Activated naive CD4-positive, alpha-beta T cell treated with anti-CD3 and anti-CD28 coated beads, Interleukin-2, amount 50 U/mL, for 24 hours (primary cell): ENCODE results near the gene IL1RAP.
A peak's percentile ranks its signal among the peaks of the same experiment; 100 is the strongest.
"Not testable (repeated sequence)": the region's sequence is repeated elsewhere in the genome, so short reads cannot be mapped to it uniquely, and the experiment has no call there.

Experiments
- H3K27ac Mint-ChIP-seq: one replicate; pipeline ENCODE4 v1.8.0; 2021; ENCODE audit warnings: mild to moderate bottlenecking, mixed read lengths
- H3K27me3 Mint-ChIP-seq: one replicate; pipeline ENCODE4 v1.8.0; 2021; ENCODE audit warnings: mixed read lengths
- H3K36me3 Mint-ChIP-seq: one replicate; pipeline ENCODE4 v1.8.0; 2021; ENCODE audit warnings: mixed read lengths
- H3K4me1 Mint-ChIP-seq: one replicate; pipeline ENCODE4 v1.8.0; 2021; ENCODE audit warnings: mixed read lengths
- H3K4me3 Mint-ChIP-seq: one replicate; pipeline ENCODE4 v1.8.0; 2021; ENCODE audit warnings: mild to moderate bottlenecking, mixed read lengths
- H3K9me3 Mint-ChIP-seq: one replicate; pipeline ENCODE4 v1.8.0; 2021; ENCODE audit warnings: mixed read lengths

The IL1RAP gene

GRCh38 chr3:190513409-190514370 lies at the start of gene IL1RAP:
Gene IL1RAP, plus strand, starts transcription at chr3:190514085. Its CDS starts 50,205 bp downstream, at chr3:190564290.
- H3K4me1 Mint-ChIP-seq = peaks cover 46% of the 10 kb centered on the region
- H3K9me3 Mint-ChIP-seq = no peaks in the 10 kb centered on the region
- peak within 1 kb of the TSS; percentile 86 for H3K27ac Mint-ChIP-seq
- peaks cover 5% of the 10 kb centered on the region for H3K36me3 Mint-ChIP-seq
- H3K4me3 Mint-ChIP-seq = peak within 1 kb of the TSS; percentile 91
- no peaks in the 10 kb centered on the region for H3K27me3 Mint-ChIP-seq

DNA sequence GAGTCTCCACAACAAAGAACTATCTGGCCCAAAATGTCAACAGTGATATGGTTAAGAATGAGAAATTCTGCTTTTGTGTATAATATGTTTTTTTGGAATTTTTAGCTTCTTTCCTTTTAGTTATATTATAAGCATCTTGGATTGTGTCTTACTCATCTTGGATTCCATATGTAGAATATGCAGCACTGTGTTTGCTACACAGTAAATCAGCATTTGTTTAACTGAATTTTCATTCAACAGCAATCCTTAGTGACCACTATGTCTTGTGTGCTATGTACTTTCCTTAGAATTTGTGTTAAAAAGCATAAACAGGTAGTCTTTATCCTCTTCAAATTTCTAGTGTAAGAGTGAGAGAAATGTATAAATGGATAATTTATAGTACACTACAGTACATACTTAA lies 46.0 kb upstream of the IL1RAP start:
- Mint-ChIP-seq H3K27me3 (peaks cover 12% of the 10 kb centered on the region), H3K36me3 (peaks cover 2% of the 10 kb centered on the region), H3K27ac (no peak overlapping the region), H3K4me1 (no peaks in the 10 kb centered on the region), H3K4me3 (no peak overlapping the region), H3K9me3 (peaks cover 15% of the 10 kb centered on the region)

GRCh38 chr3:190473261-190473660 lies 40.6 kb upstream of the IL1RAP start:
- H3K27me3 Mint-ChIP-seq, H3K36me3 Mint-ChIP-seq, H3K4me3 Mint-ChIP-seq, H3K27ac Mint-ChIP-seq, H3K4me1 Mint-ChIP-seq: not testable (repeated sequence)
- peaks cover 15% of the 10 kb centered on the region for H3K9me3 Mint-ChIP-seq

GRCh38 chr3:190481779-190482178 lies 32.1 kb upstream of the IL1RAP start:
- H3K9me3 Mint-ChIP-seq = no peaks in the 10 kb centered on the region
- H3K27ac Mint-ChIP-seq = no peak overlapping the region
- no peaks in the 10 kb centered on the region for H3K36me3 Mint-ChIP-seq
- peaks cover 3% of the 10 kb centered on the region for H3K4me1 Mint-ChIP-seq
- no peak overlapping the region for H3K4me3 Mint-ChIP-seq
- peaks cover 1% of the 10 kb centered on the region for H3K27me3 Mint-ChIP-seq

- Mint-ChIP-seq H3K4me3 (no peak overlapping the region), H3K27me3 (peaks cover 17% of the 10 kb centered on the region), H3K4me1 (peaks cover 3% of the 10 kb centered on the region), H3K36me3 (no peaks in the 10 kb centered on the region), H3K9me3 (no peaks in the 10 kb centered on the region), H3K27ac (no peak overlapping the region)
Measured at GRCh38 chr3:190485830-190486532, 27.9 kb upstream of the IL1RAP start.

DNA sequence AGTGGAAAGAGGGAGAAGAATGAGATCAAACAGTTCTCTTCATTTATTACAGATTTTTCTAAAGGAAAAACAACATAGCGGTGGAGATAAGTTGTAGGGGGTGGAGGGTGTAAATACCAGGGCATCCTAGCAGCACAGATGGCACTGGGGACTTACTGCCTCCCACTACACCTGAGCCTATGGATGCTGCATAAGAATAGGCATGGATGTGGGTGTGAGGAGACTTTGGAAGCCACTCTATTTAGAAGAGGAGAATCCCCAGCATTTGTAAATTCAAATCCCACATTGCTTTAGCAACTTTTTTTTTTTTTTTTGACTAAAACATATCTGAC lies 27.4 kb upstream of the IL1RAP start:
- no peak overlapping the region for H3K27ac Mint-ChIP-seq
- H3K4me3 Mint-ChIP-seq = no peak overlapping the region
- peaks cover 17% of the 10 kb centered on the region for H3K27me3 Mint-ChIP-seq
- H3K4me1 Mint-ChIP-seq = peaks cover 8% of the 10 kb centered on the region
- H3K36me3 Mint-ChIP-seq = no peaks in the 10 kb centered on the region
- H3K9me3 Mint-ChIP-seq = no peaks in the 10 kb centered on the region

DNA sequence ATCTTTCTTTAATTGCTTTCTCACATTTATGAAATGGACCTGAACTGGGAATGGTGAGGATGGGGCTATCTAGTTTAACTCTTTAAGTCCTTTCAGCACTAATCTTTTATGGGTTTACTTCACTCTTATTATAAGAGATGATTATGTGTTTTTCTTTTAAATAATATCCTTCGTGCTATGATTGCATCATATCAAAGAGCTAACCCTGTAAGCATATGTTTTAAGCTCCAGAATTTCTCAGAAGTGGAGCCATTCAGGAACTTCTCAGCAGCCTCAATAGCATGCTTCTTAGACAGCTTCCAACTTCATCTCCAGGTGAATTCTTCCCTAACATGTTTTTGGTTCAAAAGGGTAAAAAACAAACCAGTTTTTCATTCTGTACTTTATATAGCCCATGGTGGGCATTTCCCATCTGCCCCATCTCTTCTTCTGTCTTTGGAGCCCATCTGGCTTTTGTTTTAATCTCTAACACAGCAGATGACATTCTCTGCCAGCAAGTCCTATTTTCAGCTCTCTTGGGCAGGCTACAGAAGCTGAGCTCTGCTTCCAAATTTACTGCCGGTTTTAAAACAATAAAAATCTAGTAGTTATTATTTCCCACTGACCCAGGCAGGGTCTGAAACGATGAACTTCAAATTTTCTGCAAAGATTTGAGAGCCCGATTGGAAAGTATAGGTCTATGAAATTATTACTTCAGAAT lies 26.8 kb upstream of the IL1RAP start:
- H3K4me3 Mint-ChIP-seq = no peak overlapping the region
- H3K4me1 Mint-ChIP-seq = peaks cover 14% of the 10 kb centered on the region
- H3K9me3 Mint-ChIP-seq = no peaks in the 10 kb centered on the region
- no peaks in the 10 kb centered on the region for H3K36me3 Mint-ChIP-seq
- H3K27ac Mint-ChIP-seq = no peak overlapping the region
- H3K27me3 Mint-ChIP-seq = peaks cover 17% of the 10 kb centered on the region

DNA sequence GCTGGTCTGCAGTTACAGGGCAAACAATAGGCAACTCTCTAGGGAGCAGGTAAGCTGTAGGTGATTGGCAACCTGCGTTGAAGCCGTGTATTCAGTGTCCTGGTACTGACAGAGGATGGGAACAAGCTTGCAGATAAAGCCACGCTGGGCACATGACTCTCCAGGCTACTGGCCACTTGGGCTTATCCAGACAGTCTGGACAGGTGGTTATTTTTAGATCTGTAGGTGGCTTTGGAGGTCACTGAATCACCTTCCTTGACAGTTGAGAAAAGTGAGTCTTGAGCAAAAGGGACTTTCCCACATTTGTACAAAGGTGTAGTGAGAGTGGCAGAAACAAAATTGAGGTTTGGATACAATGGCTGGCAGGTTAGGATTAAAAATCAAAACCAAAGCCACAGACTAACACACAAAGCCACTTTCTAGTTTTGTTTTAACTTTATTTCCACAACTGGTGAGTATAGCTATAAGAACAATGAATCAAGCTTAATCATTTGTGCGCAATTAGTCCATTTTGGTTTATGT lies 22.3 kb upstream of the IL1RAP start:
- Mint-ChIP-seq H3K9me3 (no peaks in the 10 kb centered on the region), H3K36me3 (no peaks in the 10 kb centered on the region), H3K27me3 (peaks cover 17% of the 10 kb centered on the region), H3K4me1 (peaks cover 17% of the 10 kb centered on the region), H3K27ac (no peak overlapping the region), H3K4me3 (no peak overlapping the region)

- Mint-ChIP-seq H3K27me3 (peaks cover 18% of the 10 kb centered on the region), H3K36me3 (no peaks in the 10 kb centered on the region), H3K9me3 (no peaks in the 10 kb centered on the region), H3K4me1 (peaks cover 17% of the 10 kb centered on the region), H3K27ac (peak overlapping the region; percentile 1), H3K4me3 (no peak overlapping the region)
Measured at GRCh38 chr3:190492129-190492528, 21.8 kb upstream of the IL1RAP start.

- H3K4me1 Mint-ChIP-seq = peaks cover 17% of the 10 kb centered on the region
- peaks cover 16% of the 10 kb centered on the region for H3K27me3 Mint-ChIP-seq
- H3K27ac Mint-ChIP-seq = peak overlapping the region; percentile 46
- H3K9me3 Mint-ChIP-seq = no peaks in the 10 kb centered on the region
- no peak overlapping the region for H3K4me3 Mint-ChIP-seq
- no peaks in the 10 kb centered on the region for H3K36me3 Mint-ChIP-seq
Measured at GRCh38 chr3:190492966-190493365, 20.9 kb upstream of the IL1RAP start.

DNA sequence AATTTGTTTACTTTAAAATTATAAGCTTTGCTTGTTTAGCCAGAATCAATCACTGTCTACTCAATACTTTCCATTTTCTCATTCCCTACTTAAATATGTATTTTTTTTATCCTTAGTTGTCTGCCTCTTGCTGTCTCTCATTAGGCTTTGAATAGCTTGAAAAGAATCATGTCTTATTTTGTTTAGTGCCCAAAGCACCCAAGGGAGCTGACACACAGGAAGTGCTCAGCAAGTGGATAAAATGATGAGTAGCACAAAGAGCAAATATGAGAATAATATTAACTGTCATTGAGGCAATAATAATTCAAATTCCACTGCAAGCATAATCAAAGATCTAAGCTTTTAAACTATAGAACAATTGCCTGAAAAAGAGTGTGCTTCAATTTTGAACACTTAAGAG lies 19.0 kb upstream of the IL1RAP start:
- peaks cover 9% of the 10 kb centered on the region for H3K27me3 Mint-ChIP-seq
- H3K36me3 Mint-ChIP-seq = no peaks in the 10 kb centered on the region
- no peak overlapping the region for H3K4me3 Mint-ChIP-seq
- no peaks in the 10 kb centered on the region for H3K9me3 Mint-ChIP-seq
- H3K4me1 Mint-ChIP-seq = peaks cover 17% of the 10 kb centered on the region
- no peak overlapping the region for H3K27ac Mint-ChIP-seq

DNA sequence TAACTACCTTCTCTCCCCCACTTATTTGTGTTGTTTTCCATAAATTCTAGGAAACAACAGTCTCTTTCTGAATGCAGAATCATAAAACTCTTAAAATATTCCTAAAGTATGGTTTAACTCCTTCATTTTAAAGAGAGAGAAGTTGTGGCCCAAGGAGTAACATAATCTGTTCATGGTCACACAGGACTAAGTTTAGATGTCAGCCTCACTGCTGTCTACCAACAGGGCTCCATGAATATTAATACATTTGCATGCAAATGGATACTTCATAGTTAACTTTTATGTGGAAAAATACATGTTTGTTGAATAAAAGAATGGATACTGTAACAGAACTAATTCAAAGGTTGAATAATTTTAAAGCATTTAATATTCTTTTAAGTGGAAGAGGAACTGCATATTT lies 18.5 kb upstream of the IL1RAP start:
- no peaks in the 10 kb centered on the region for H3K9me3 Mint-ChIP-seq
- no peaks in the 10 kb centered on the region for H3K36me3 Mint-ChIP-seq
- peaks cover 9% of the 10 kb centered on the region for H3K27me3 Mint-ChIP-seq
- H3K4me3 Mint-ChIP-seq = no peak overlapping the region
- H3K4me1 Mint-ChIP-seq = peaks cover 17% of the 10 kb centered on the region
- H3K27ac Mint-ChIP-seq = no peak overlapping the region

DNA sequence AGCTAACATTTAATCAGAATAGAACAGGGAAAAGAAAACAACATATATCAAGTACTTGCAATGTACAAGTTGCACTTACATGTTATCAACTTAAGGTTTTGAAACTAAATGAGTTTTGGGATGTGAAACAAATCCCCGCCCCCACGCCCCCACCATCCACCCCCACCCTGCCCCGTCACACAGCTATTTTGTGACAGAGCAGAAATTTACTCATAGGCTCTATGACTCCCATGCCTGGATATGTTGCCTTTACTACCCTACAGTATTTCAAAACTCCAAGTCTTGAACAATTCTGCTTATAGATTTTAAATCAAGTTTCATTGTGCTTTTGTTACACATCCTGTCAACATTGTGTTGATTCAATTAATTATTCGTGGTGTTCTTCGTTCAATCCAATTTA lies 18.1 kb upstream of the IL1RAP start:
- H3K27me3 Mint-ChIP-seq = peaks cover 10% of the 10 kb centered on the region
- H3K9me3 Mint-ChIP-seq = no peaks in the 10 kb centered on the region
- H3K27ac Mint-ChIP-seq = no peak overlapping the region
- peaks cover 17% of the 10 kb centered on the region for H3K4me1 Mint-ChIP-seq
- H3K36me3 Mint-ChIP-seq = no peaks in the 10 kb centered on the region
- H3K4me3 Mint-ChIP-seq = no peak overlapping the region

DNA sequence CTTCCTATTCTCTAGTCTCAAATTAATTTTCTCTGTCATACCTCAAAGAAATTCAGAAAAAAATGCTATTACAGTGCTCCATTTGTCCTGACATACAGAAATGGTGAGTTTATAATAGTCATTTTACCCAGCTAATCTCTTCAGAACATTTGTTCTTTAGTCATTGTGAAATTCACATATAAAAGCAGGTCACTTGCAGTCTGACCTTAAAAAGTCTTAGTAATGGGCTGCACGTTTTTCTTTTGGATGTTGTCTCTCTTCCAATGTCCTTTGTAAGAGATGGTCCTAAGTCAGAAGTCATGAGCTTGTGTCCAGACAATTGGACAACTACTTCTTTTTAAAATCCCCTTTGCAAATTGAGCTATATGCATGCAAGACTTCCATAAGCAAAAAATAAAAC lies 17.0 kb upstream of the IL1RAP start:
- Mint-ChIP-seq H3K27me3 (peaks cover 10% of the 10 kb centered on the region), H3K36me3 (no peaks in the 10 kb centered on the region), H3K9me3 (no peaks in the 10 kb centered on the region)

GRCh38 chr3:190497811-190498210 lies 16.1 kb upstream of the IL1RAP start:
- Mint-ChIP-seq H3K36me3 (no peaks in the 10 kb centered on the region), H3K9me3 (no peaks in the 10 kb centered on the region), H3K4me1 (peaks cover 3% of the 10 kb centered on the region), H3K27ac (no peak overlapping the region), H3K27me3 (peaks cover 10% of the 10 kb centered on the region), H3K4me3 (no peak overlapping the region)

More for the DNA sequence above, 17.0 kb upstream of the IL1RAP start:
- Mint-ChIP-seq H3K4me3 (no peak overlapping the region), H3K27ac (no peak overlapping the region), H3K4me1 (peaks cover 8% of the 10 kb centered on the region)
